ENCODE results near the gene EXOC6. TPM values are rescaled to one million over a fixed set of nuclear protein-coding genes. Genes with fewer than 3 reads are reported as not detected.
"Not testable (repeated sequence)": the region's sequence is repeated elsewhere in the genome, so short reads cannot be mapped to it uniquely, and the experiment has no call there.

EXOC6 gene
- total RNA-seq, 1 donor from 2014 or later = 9.1 TPM

- no peak overlapping the region for H3K27ac Mint-ChIP-seq (ENCODE audit: unreplicated experiment)
- H3K27me3 Mint-ChIP-seq (ENCODE audit: unreplicated experiment) = no peaks in the 10 kb centered on the region
- H3K9me3 Mint-ChIP-seq (ENCODE audit: unreplicated experiment) = no peaks in the 10 kb centered on the region
- no peaks in the 10 kb centered on the region for H3K4me1 Mint-ChIP-seq (ENCODE audit: low read depth, unreplicated experiment)
- TF ChIP-seq CTCF (IDR thresholded peaks at IDR 0.05; ENCODE audit: partially characterized antibody, unreplicated experiment) = no peak
- no peak overlapping the region for H3K4me3 Mint-ChIP-seq (ENCODE audit: unreplicated experiment)
- no peak for DNase-seq
- H3K36me3 Mint-ChIP-seq (ENCODE audit: unreplicated experiment) = no peaks in the 10 kb centered on the region
Measured at GRCh38 chr10:93097386-93097785, 249.1 kb downstream of the EXOC6 start.

GRCh38 chr10:93098816-93099215 is 250.5 kb downstream of the EXOC6 start:
- H3K27ac Mint-ChIP-seq (ENCODE audit: unreplicated experiment) = no peak overlapping the region
- no peak overlapping the region for H3K4me3 Mint-ChIP-seq (ENCODE audit: unreplicated experiment)
- no peaks in the 10 kb centered on the region for H3K9me3 Mint-ChIP-seq (ENCODE audit: unreplicated experiment)
- no peaks in the 10 kb centered on the region for H3K27me3 Mint-ChIP-seq (ENCODE audit: unreplicated experiment)
- H3K36me3 Mint-ChIP-seq (ENCODE audit: unreplicated experiment) = no peaks in the 10 kb centered on the region
- TF ChIP-seq CTCF (IDR thresholded peaks at IDR 0.05; ENCODE audit: partially characterized antibody, unreplicated experiment) = no peak
- no peaks in the 10 kb centered on the region for H3K4me1 Mint-ChIP-seq (ENCODE audit: low read depth, unreplicated experiment)
- DNase-seq = no peak

- no peak for DNase-seq
- H3K4me3 Mint-ChIP-seq (ENCODE audit: unreplicated experiment) = no peak overlapping the region
- H3K9me3 Mint-ChIP-seq (ENCODE audit: unreplicated experiment) = no peaks in the 10 kb centered on the region
Measured at GRCh38 chr10:93099670-93100069, 251.3 kb downstream of the EXOC6 start.

GRCh38 chr10:93101148-93101547 is 252.8 kb downstream of the EXOC6 start:
- DNase-seq; H3K27me3 Mint-ChIP-seq (ENCODE audit: unreplicated experiment); H3K36me3 Mint-ChIP-seq (ENCODE audit: unreplicated experiment); H3K27ac Mint-ChIP-seq (ENCODE audit: unreplicated experiment); H3K4me1 Mint-ChIP-seq (ENCODE audit: low read depth, unreplicated experiment); H3K9me3 Mint-ChIP-seq (ENCODE audit: unreplicated experiment); H3K4me3 Mint-ChIP-seq (ENCODE audit: unreplicated experiment): not testable (repeated sequence)

More at GRCh38 chr10:93099670-93100069, 251.3 kb downstream of the EXOC6 start:
- Mint-ChIP-seq H3K36me3 (ENCODE audit: unreplicated experiment) (no peaks in the 10 kb centered on the region), H3K27ac (ENCODE audit: unreplicated experiment) (no peak overlapping the region), H3K27me3 (ENCODE audit: unreplicated experiment) (no peaks in the 10 kb centered on the region), H3K4me1 (ENCODE audit: low read depth, unreplicated experiment) (no peaks in the 10 kb centered on the region)
- TF ChIP-seq CTCF (IDR thresholded peaks at IDR 0.05; ENCODE audit: partially characterized antibody, unreplicated experiment) = no peak

- Mint-ChIP-seq H3K36me3 (ENCODE audit: unreplicated experiment) (no peaks in the 10 kb centered on the region), H3K27ac (ENCODE audit: unreplicated experiment) (no peak overlapping the region)
Measured at GRCh38 chr10:93103953-93104352, 255.6 kb downstream of the EXOC6 start.

More at GRCh38 chr10:93103953-93104352, 255.6 kb downstream of the EXOC6 start:
- no peak for TF ChIP-seq CTCF (IDR thresholded peaks at IDR 0.05; ENCODE audit: partially characterized antibody, unreplicated experiment)
- H3K4me1 Mint-ChIP-seq (ENCODE audit: low read depth, unreplicated experiment) = no peaks in the 10 kb centered on the region
- H3K27me3 Mint-ChIP-seq (ENCODE audit: unreplicated experiment) = peaks cover 2% of the 10 kb centered on the region
- H3K4me3 Mint-ChIP-seq (ENCODE audit: unreplicated experiment) = no peak overlapping the region
- no peaks in the 10 kb centered on the region for H3K9me3 Mint-ChIP-seq (ENCODE audit: unreplicated experiment)
- no peak for DNase-seq

All from glutamatergic neuron (in vitro differentiated cells).